Adrenal gland (tissue), 5 donors: ENCODE measurements around the gene FZR1.

Source experiments
- CTCF ChIP-seq, 6 experiments: fragments of 450-650 bp in 4 of 6; fragments of 200-600 bp in 2 of 6; sonication (generic) in 1 of 6; IDR thresholded peaks; 1 replicate in 5 of 6; 2 replicates in 1 of 6; pipeline versions ENCODE4 v1.5.1 to v1.8.0; 2016 to 2021; ENCODE audit warnings: antibody characterized with exemption in 6 of 6, mild to moderate bottlenecking in 2 of 6, moderate library complexity in 1 of 6
- POLR2A ChIP-seq, 2 donors: fragments of 450-650 bp; IDR thresholded peaks; one replicate each; pipeline ENCODE4 v1.6.1; 2017; ENCODE audit warnings: antibody characterized with exemption in 2 of 2, mild to moderate bottlenecking in 2 of 2, moderate library complexity in 1 of 2
- donor health status: DM: no; HTN: no; CAD: no.

GRCh38 chr19:3535235-3535535, 29.1 kb downstream of the FZR1 start:
- no peak for TF ChIP-seq POLR2A (IDR thresholded peaks at IDR 0.05)
- TF ChIP-seq CTCF (IDR thresholded peaks at IDR 0.05): no peak
